ENCODE measurements around the gene ASTN2.

Gene ASTN2

DNA sequence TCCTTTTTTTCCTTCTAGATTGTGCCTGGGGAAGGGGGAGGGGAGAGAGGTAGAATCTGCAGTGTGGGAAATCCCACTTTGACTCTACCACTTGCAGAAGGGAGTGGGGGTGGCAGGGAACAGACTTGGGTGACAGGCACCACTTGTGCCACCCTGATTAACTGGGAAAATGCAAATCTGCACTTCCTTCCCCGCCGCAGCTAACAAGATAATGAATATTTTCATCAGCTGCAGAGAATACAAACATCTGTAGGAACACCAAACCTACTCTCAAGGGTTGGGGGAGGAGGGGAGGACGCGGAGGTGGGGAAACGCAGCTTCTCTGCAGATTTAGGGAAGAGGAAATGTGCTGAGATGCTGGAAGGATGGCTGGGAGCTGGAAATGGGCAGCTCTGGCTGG lies 654.2 kb downstream of the ASTN2 start:
- H3K4me3 ChIP-seq (ENCODE audit: low read depth in 1 of 2, low read length in 2 of 2): no peak overlapping the region
- no peaks in the 10 kb centered on the region for H3K9me3 ChIP-seq (ENCODE audit: low read length)
- H3K9ac ChIP-seq (ENCODE audit: low read length): no peak overlapping the region
- H3K27ac ChIP-seq (ENCODE audit: low read depth, low read length): no peak overlapping the region
- H3K27me3 ChIP-seq (ENCODE audit: control insufficient read depth in 1 of 2, insufficient read depth in 2 of 2, low read length in 2 of 2): no peaks in the 10 kb centered on the region
- H3K36me3 ChIP-seq (ENCODE audit: insufficient read depth, low read length): no peaks in the 10 kb centered on the region
- no peaks in the 10 kb centered on the region for H3K4me1 ChIP-seq (ENCODE audit: insufficient read depth, low read length)

GRCh38 chr9:116757030-116757429 lies 657.8 kb downstream of the ASTN2 start:
- no peak overlapping the region for H3K27ac ChIP-seq (ENCODE audit: low read depth, low read length)

GRCh38 chr9:116753389-116753788 lies 661.5 kb downstream of the ASTN2 start:
- Histone ChIP-seq H3K27me3 (ENCODE audit: control insufficient read depth in 1 of 2, insufficient read depth in 2 of 2, low read length in 2 of 2) (no peaks in the 10 kb centered on the region), H3K4me1 (ENCODE audit: insufficient read depth, low read length) (no peaks in the 10 kb centered on the region), H3K9ac (ENCODE audit: low read length) (no peak overlapping the region), H3K36me3 (ENCODE audit: insufficient read depth, low read length) (no peaks in the 10 kb centered on the region), H3K9me3 (ENCODE audit: low read length) (no peaks in the 10 kb centered on the region), H3K27ac (ENCODE audit: low read depth, low read length) (no peak overlapping the region), H3K4me3 (ENCODE audit: low read depth in 1 of 2, low read length in 2 of 2) (no peak overlapping the region)

More at GRCh38 chr9:116757030-116757429, 657.8 kb downstream of the ASTN2 start:
- no peaks in the 10 kb centered on the region for H3K9me3 ChIP-seq (ENCODE audit: low read length)
- H3K9ac ChIP-seq (ENCODE audit: low read length): no peak overlapping the region
- no peaks in the 10 kb centered on the region for H3K4me1 ChIP-seq (ENCODE audit: insufficient read depth, low read length)
- H3K36me3 ChIP-seq (ENCODE audit: insufficient read depth, low read length): no peaks in the 10 kb centered on the region
- H3K27me3 ChIP-seq (ENCODE audit: control insufficient read depth in 1 of 2, insufficient read depth in 2 of 2, low read length in 2 of 2): no peaks in the 10 kb centered on the region
- H3K4me3 ChIP-seq (ENCODE audit: low read depth in 1 of 2, low read length in 2 of 2): no peak overlapping the region

DNA sequence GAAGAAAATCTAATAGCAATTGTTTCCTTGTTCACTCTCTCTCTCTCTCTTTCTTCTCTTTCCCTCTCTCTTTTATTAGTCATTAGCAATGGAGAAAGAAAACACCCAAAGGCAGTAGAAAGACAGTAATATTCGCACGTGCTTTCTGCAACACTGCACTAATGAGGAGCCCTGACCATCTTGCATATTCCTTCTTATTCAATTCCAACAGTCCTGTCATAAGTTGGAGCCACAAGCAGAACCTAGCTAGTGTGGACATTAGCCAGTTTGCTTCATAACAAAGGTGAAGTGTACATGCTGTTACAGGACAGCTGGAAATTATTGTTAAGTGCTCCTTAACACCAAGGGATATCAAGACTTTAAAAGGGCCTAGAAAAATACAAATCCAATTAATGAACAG lies 664.3 kb downstream of the ASTN2 start:
- H3K4me3 ChIP-seq (ENCODE audit: low read depth in 1 of 2, low read length in 2 of 2): no peak overlapping the region

GRCh38 chr9:116749772-116750171 lies 665.1 kb downstream of the ASTN2 start:
- Histone ChIP-seq H3K9ac (ENCODE audit: low read length) (no peak overlapping the region), H3K4me3 (ENCODE audit: low read depth in 1 of 2, low read length in 2 of 2) (no peak overlapping the region), H3K4me1 (ENCODE audit: insufficient read depth, low read length) (no peaks in the 10 kb centered on the region), H3K36me3 (ENCODE audit: insufficient read depth, low read length) (no peaks in the 10 kb centered on the region), H3K27me3 (ENCODE audit: control insufficient read depth in 1 of 2, insufficient read depth in 2 of 2, low read length in 2 of 2) (no peaks in the 10 kb centered on the region), H3K9me3 (ENCODE audit: low read length) (no peaks in the 10 kb centered on the region), H3K27ac (ENCODE audit: low read depth, low read length) (no peak overlapping the region)

More for the DNA sequence above, 664.3 kb downstream of the ASTN2 start:
- Histone ChIP-seq H3K9ac (ENCODE audit: low read length) (no peak overlapping the region), H3K27ac (ENCODE audit: low read depth, low read length) (no peak overlapping the region), H3K4me1 (ENCODE audit: insufficient read depth, low read length) (no peaks in the 10 kb centered on the region), H3K9me3 (ENCODE audit: low read length) (no peaks in the 10 kb centered on the region), H3K36me3 (ENCODE audit: insufficient read depth, low read length) (no peaks in the 10 kb centered on the region), H3K27me3 (ENCODE audit: control insufficient read depth in 1 of 2, insufficient read depth in 2 of 2, low read length in 2 of 2) (no peaks in the 10 kb centered on the region)

DNA sequence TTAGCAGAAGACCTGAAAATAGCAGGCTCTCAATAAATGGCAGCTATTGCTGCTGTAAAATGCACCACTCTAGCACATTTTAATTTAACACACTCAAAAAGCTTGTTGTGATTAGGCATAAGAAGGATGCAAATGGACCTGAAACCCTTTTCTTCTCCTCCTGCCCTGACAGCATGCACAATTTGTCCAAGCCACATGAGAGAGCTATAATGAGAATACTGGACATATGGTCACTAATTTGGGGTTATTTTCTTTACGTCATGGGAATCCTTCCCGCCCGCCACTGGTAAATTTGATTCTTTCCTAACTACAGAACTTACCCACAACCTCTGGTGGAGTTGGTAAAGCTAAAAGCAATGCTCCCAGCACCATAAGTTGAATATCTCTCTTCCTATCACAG lies 665.7 kb downstream of the ASTN2 start:
- no peaks in the 10 kb centered on the region for H3K4me1 ChIP-seq (ENCODE audit: insufficient read depth, low read length)
- H3K27ac ChIP-seq (ENCODE audit: low read depth, low read length): no peak overlapping the region
- no peaks in the 10 kb centered on the region for H3K9me3 ChIP-seq (ENCODE audit: low read length)
- H3K4me3 ChIP-seq (ENCODE audit: low read depth in 1 of 2, low read length in 2 of 2): no peak overlapping the region
- H3K9ac ChIP-seq (ENCODE audit: low read length): no peak overlapping the region
- no peaks in the 10 kb centered on the region for H3K27me3 ChIP-seq (ENCODE audit: control insufficient read depth in 1 of 2, insufficient read depth in 2 of 2, low read length in 2 of 2)
- no peaks in the 10 kb centered on the region for H3K36me3 ChIP-seq (ENCODE audit: insufficient read depth, low read length)

DNA sequence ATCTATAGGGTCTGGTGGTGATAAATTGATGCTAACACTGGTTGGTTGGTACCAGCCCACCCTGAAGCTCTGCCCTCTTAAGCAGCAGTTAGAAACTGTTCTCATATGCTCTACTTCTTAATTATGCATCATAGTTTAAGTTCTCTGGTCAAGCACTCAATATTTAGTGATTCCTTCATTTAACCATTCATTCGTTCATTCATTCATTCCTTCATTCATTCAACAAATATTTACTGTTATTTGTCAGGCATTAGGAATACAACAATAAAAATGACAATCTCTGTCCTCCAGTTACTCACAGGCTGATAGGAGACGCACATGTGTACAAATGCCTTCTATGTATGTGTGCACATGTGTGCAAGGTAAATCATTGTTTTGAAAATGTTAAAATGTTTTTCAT lies 673.1 kb downstream of the ASTN2 start:
- H3K27ac ChIP-seq (ENCODE audit: low read depth, low read length): no peak overlapping the region
- H3K4me1 ChIP-seq (ENCODE audit: insufficient read depth, low read length): no peaks in the 10 kb centered on the region
- no peaks in the 10 kb centered on the region for H3K27me3 ChIP-seq (ENCODE audit: control insufficient read depth in 1 of 2, insufficient read depth in 2 of 2, low read length in 2 of 2)
- H3K36me3 ChIP-seq (ENCODE audit: insufficient read depth, low read length): no peaks in the 10 kb centered on the region
- no peaks in the 10 kb centered on the region for H3K9me3 ChIP-seq (ENCODE audit: low read length)
- H3K9ac ChIP-seq (ENCODE audit: low read length): no peak overlapping the region
- no peak overlapping the region for H3K4me3 ChIP-seq (ENCODE audit: low read depth in 1 of 2, low read length in 2 of 2)

GRCh38 chr9:116741086-116741740 lies 673.6 kb downstream of the ASTN2 start:
- no peak overlapping the region for H3K9ac ChIP-seq (ENCODE audit: low read length)
- no peak overlapping the region for H3K27ac ChIP-seq (ENCODE audit: low read depth, low read length)
- no peak overlapping the region for H3K4me3 ChIP-seq (ENCODE audit: low read depth in 1 of 2, low read length in 2 of 2)
- H3K4me1 ChIP-seq (ENCODE audit: insufficient read depth, low read length): no peaks in the 10 kb centered on the region
- no peaks in the 10 kb centered on the region for H3K27me3 ChIP-seq (ENCODE audit: control insufficient read depth in 1 of 2, insufficient read depth in 2 of 2, low read length in 2 of 2)
- no peaks in the 10 kb centered on the region for H3K9me3 ChIP-seq (ENCODE audit: low read length)
- no peaks in the 10 kb centered on the region for H3K36me3 ChIP-seq (ENCODE audit: insufficient read depth, low read length)

- H3K9ac ChIP-seq (ENCODE audit: low read length): no peak overlapping the region
- no peak overlapping the region for H3K4me3 ChIP-seq (ENCODE audit: low read depth in 1 of 2, low read length in 2 of 2)
Measured at GRCh38 chr9:116737152-116737546, 677.7 kb downstream of the ASTN2 start.

GRCh38 chr9:116736399-116737151 lies 678.3 kb downstream of the ASTN2 start:
- Histone ChIP-seq H3K4me3 (ENCODE audit: low read depth in 1 of 2, low read length in 2 of 2) (no peak overlapping the region), H3K27me3 (ENCODE audit: control insufficient read depth in 1 of 2, insufficient read depth in 2 of 2, low read length in 2 of 2) (no peaks in the 10 kb centered on the region), H3K36me3 (ENCODE audit: insufficient read depth, low read length) (no peaks in the 10 kb centered on the region), H3K9ac (ENCODE audit: low read length) (no peak overlapping the region), H3K27ac (ENCODE audit: low read depth, low read length) (no peak overlapping the region), H3K9me3 (ENCODE audit: low read length) (no peaks in the 10 kb centered on the region), H3K4me1 (ENCODE audit: insufficient read depth, low read length) (no peaks in the 10 kb centered on the region)

More at GRCh38 chr9:116737152-116737546, 677.7 kb downstream of the ASTN2 start:
- Histone ChIP-seq H3K9me3 (ENCODE audit: low read length) (no peaks in the 10 kb centered on the region), H3K4me1 (ENCODE audit: insufficient read depth, low read length) (no peaks in the 10 kb centered on the region), H3K36me3 (ENCODE audit: insufficient read depth, low read length) (no peaks in the 10 kb centered on the region), H3K27me3 (ENCODE audit: control insufficient read depth in 1 of 2, insufficient read depth in 2 of 2, low read length in 2 of 2) (no peaks in the 10 kb centered on the region), H3K27ac (ENCODE audit: low read depth, low read length) (no peak overlapping the region)

GRCh38 chr9:116733010-116733641 lies 681.7 kb downstream of the ASTN2 start:
- no peak overlapping the region for H3K27ac ChIP-seq (ENCODE audit: low read depth, low read length)
- no peaks in the 10 kb centered on the region for H3K36me3 ChIP-seq (ENCODE audit: insufficient read depth, low read length)
- no peaks in the 10 kb centered on the region for H3K9me3 ChIP-seq (ENCODE audit: low read length)
- no peaks in the 10 kb centered on the region for H3K27me3 ChIP-seq (ENCODE audit: control insufficient read depth in 1 of 2, insufficient read depth in 2 of 2, low read length in 2 of 2)
- no peaks in the 10 kb centered on the region for H3K4me1 ChIP-seq (ENCODE audit: insufficient read depth, low read length)
- H3K4me3 ChIP-seq (ENCODE audit: low read depth in 1 of 2, low read length in 2 of 2): no peak overlapping the region
- no peak overlapping the region for H3K9ac ChIP-seq (ENCODE audit: low read length)

Measured in muscle layer of colon (tissue), 2 donors.